HCT116 (cell line): ENCODE results near the gene GPR37L1.

ENCODE experiments used
- ATF3 ChIP-seq: IDR thresholded peaks from 2 replicates; pipeline ENCODE4 v1.6.1; 2012
- CBX3 ChIP-seq: IDR thresholded peaks from 2 replicates; pipeline ENCODE4 v1.6.1; 2012; ENCODE audit warnings: low read depth
- EZH2 ChIP-seq: fragments of 200-600 bp; sonication (generic); IDR thresholded peaks from 2 replicates; pipeline ENCODE4 v1.6.1; 2017; ENCODE audit warnings: antibody characterized with exemption, mixed run types
- POLR2A ChIP-seq: IDR thresholded peaks from 2 replicates; pipeline ENCODE4 v1.7.0; 2011; ENCODE audit warnings: borderline replicate concordance; ENCODE audit not compliant: insufficient read depth, insufficient read length; ENCODE audit errors: extremely low read depth
- POLR2AphosphoS5 ChIP-seq: IDR thresholded peaks from 2 replicates; pipeline ENCODE4 v1.6.1; 2011; ENCODE audit warnings: mild to moderate bottlenecking, low read depth, low read length, moderate library complexity
- SIN3A ChIP-seq: IDR thresholded peaks from 2 replicates; pipeline ENCODE4 v1.6.1; 2012; ENCODE audit warnings: low read depth
- SRF ChIP-seq: IDR thresholded peaks from 2 replicates; pipeline ENCODE4 v1.6.1; 2012; ENCODE audit warnings: low read depth
- ZNF274 ChIP-seq: fragments of 200-500 bp; sonication (Bioruptor generic); IDR thresholded peaks from 2 replicates; pipeline ENCODE4 v1.6.1; 2014; ENCODE audit warnings: mild to moderate bottlenecking, low read depth, low read length, inconsistent platforms
- TF ChIP-seq, protein P1 (sequence below), 3 experiments: fragments of 200-600 bp in 1 of 3; sonication (generic) in 1 of 3; IDR thresholded peaks in 2 of 3; conservative IDR thresholded peaks in 1 of 3; 2 replicates each; pipeline ENCODE4 v1.5.1; 2012 to 2017; ENCODE audit warnings: low read depth in 2 of 3, low read length in 2 of 3, antibody characterized with exemption in 1 of 3, borderline replicate concordance in 1 of 3, control low read depth in 1 of 3, mild to moderate bottlenecking in 1 of 3, mixed read lengths in 1 of 3, mixed run types in 1 of 3, moderate library complexity in 1 of 3; ENCODE audit not compliant: insufficient read depth in 1 of 3
- TF ChIP-seq, protein P2 (sequence below): IDR thresholded peaks from 2 replicates; pipeline ENCODE4 v1.6.1; 2012; ENCODE audit warnings: low read depth

DNA sequence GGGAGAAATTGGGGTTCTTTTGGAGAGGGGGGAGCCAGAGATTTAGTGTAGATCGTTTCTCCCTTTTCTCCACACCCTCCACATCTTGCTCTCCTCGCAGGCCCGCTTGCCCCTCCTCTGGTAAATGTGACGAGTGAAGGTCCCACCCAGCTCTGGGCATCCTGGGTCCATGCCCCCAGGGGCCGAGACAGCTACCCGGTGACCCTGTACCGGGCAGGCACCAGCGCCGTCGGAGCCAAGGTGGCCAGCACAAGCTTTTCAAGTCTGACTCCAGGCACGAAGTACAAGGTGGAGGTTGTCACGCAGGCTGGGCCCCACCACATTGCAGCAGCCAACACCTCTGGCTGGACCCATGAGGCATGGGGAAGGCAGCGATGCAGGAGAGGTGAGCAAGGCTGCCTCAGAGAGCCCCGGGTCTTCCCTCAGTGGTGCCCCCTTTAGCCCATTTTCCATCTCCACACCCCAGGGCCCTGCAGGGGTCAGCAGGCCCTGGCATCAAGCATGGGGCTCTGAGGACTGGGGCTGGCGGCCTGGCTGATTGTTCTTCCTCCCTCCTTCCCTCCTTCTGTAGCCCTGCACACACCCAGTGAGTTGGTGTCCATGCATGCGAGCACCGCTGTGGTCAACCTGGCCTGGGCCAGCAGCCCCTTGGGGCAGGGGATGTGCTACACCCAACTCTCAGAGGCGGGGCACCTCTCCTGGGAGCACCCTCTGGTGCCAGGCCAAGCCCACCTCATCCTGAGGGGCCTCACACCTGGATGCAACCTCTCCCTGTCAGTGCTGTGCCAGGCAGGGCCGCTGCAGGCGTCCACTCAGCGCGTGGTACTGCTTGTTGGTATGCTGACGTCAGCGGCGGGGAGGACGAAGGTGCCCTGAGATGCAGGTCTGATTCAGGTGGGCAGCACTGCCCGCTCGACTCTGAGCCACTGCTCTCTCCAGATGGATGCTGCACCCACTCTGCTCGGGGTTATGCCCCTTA, 54.5 kb downstream of the GPR37L1 start:
- TF ChIP-seq POLR2A (no peak), CBX3 (no peak), SIN3A (no peak), POLR2AphosphoS5 (no peak), ATF3 (no peak), SRF (no peak), ZNF274 (no peak), EZH2 (no peak)
- TF ChIP-seq, protein P1, sequence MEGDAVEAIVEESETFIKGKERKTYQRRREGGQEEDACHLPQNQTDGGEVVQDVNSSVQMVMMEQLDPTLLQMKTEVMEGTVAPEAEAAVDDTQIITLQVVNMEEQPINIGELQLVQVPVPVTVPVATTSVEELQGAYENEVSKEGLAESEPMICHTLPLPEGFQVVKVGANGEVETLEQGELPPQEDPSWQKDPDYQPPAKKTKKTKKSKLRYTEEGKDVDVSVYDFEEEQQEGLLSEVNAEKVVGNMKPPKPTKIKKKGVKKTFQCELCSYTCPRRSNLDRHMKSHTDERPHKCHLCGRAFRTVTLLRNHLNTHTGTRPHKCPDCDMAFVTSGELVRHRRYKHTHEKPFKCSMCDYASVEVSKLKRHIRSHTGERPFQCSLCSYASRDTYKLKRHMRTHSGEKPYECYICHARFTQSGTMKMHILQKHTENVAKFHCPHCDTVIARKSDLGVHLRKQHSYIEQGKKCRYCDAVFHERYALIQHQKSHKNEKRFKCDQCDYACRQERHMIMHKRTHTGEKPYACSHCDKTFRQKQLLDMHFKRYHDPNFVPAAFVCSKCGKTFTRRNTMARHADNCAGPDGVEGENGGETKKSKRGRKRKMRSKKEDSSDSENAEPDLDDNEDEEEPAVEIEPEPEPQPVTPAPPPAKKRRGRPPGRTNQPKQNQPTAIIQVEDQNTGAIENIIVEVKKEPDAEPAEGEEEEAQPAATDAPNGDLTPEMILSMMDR (IDR thresholded peaks at IDR 0.05 in 2 of 3, conservative IDR thresholded peaks at IDR 0.05 in 1 of 3; ENCODE audit: borderline replicate concordance in 1 of 3, insufficient read depth in 1 of 3, low read depth in 2 of 3, low read length in 2 of 3): no peak
- TF ChIP-seq, protein P2, sequence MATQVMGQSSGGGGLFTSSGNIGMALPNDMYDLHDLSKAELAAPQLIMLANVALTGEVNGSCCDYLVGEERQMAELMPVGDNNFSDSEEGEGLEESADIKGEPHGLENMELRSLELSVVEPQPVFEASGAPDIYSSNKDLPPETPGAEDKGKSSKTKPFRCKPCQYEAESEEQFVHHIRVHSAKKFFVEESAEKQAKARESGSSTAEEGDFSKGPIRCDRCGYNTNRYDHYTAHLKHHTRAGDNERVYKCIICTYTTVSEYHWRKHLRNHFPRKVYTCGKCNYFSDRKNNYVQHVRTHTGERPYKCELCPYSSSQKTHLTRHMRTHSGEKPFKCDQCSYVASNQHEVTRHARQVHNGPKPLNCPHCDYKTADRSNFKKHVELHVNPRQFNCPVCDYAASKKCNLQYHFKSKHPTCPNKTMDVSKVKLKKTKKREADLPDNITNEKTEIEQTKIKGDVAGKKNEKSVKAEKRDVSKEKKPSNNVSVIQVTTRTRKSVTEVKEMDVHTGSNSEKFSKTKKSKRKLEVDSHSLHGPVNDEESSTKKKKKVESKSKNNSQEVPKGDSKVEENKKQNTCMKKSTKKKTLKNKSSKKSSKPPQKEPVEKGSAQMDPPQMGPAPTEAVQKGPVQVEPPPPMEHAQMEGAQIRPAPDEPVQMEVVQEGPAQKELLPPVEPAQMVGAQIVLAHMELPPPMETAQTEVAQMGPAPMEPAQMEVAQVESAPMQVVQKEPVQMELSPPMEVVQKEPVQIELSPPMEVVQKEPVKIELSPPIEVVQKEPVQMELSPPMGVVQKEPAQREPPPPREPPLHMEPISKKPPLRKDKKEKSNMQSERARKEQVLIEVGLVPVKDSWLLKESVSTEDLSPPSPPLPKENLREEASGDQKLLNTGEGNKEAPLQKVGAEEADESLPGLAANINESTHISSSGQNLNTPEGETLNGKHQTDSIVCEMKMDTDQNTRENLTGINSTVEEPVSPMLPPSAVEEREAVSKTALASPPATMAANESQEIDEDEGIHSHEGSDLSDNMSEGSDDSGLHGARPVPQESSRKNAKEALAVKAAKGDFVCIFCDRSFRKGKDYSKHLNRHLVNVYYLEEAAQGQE: no peak
